Upper lobe of left lung (tissue), 4 donors: Measurements from ENCODE around the gene SLC50A1.

Experiments
- CTCF ChIP-seq, 6 experiments: fragments of 450-650 bp in 4 of 6; fragments of 200-600 bp in 2 of 6; sonication (generic) in 2 of 6; IDR thresholded peaks; one replicate each; pipeline ENCODE4 v1.5.1; 2016 to 2019; ENCODE audit warnings: antibody characterized with exemption in 6 of 6
- EP300 ChIP-seq, 4 donors: sonication (generic); formaldehyde crosslinking; IDR thresholded peaks; one replicate each; pipeline ENCODE4 v1.5.1; 2017; ENCODE audit warnings: antibody characterized with exemption in 4 of 4, control low read depth in 2 of 4
- POLR2A ChIP-seq, 4 donors: fragments of 450-650 bp; IDR thresholded peaks; one replicate each; pipeline ENCODE4 v1.5.1; 2016 to 2017; ENCODE audit warnings: antibody characterized with exemption in 4 of 4, mild to moderate bottlenecking in 2 of 4
- POLR2AphosphoS5 ChIP-seq, 2 donors: sonication (generic); formaldehyde crosslinking; IDR thresholded peaks; one replicate each; pipeline ENCODE4 v1.5.1; 2017; ENCODE audit warnings: antibody characterized with exemption in 2 of 2

GRCh38 chr1:155127967-155128754 is 7.5 kb upstream of the SLC50A1 start:
- no peak for TF ChIP-seq CTCF (IDR thresholded peaks at IDR 0.05)
- TF ChIP-seq POLR2A (IDR thresholded peaks at IDR 0.05): peak in 1 of 4 donors; percentile 73
- no peak for TF ChIP-seq POLR2AphosphoS5 (IDR thresholded peaks at IDR 0.05)
- TF ChIP-seq EP300 (IDR thresholded peaks at IDR 0.05): no peak
